Spleen (tissue), 7 donors: ENCODE results near the gene TIMM50.

ENCODE experiments used
- POLR2A ChIP-seq, 3 donors: fragments of 450-650 bp; IDR thresholded peaks; one replicate each; pipeline ENCODE4 v1.5.1; 2017; ENCODE audit warnings: antibody characterized with exemption in 3 of 3, mild to moderate bottlenecking in 1 of 3
- TF ChIP-seq, protein P1 (sequence below), 11 experiments: fragments of 200-600 bp in 7 of 11; fragments of 450-650 bp in 4 of 11; sonication (generic) in 4 of 11; IDR thresholded peaks in 8 of 11; conservative IDR thresholded peaks in 3 of 11; 1 replicate in 7 of 11; 2 replicates in 4 of 11; pipeline versions ENCODE4 v1.4.0 to v1.8.0; 2016 to 2021; ENCODE audit warnings: antibody characterized with exemption in 11 of 11, inconsistent platforms in 4 of 11, mild to moderate bottlenecking in 1 of 11
- donor health status: DM: no; HTN: no; CAD: no; lungs with moderate emphysema.
- donor health status: DM: no; HTN: no; CAD: no.
- donor health status: DM: no; HTN: no; CAD: no.

DNA sequence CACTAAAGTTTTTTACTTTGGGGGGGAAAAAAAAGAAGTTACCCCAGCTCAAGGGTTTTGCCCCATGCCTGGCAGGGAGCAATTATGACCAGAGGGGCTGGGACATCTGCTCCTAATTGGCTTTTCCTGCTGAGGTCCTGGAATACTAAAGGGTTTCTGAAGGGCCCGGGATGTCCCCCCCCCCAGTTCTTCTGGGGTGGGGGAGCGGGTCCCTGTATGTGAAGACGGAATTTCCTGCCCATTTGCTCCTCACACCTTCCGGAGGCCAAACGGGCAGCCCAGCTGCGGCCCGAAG is 17.0 kb downstream of the TIMM50 start:
- TF ChIP-seq POLR2A (IDR thresholded peaks at IDR 0.05), result no peak
- TF ChIP-seq, protein P1, sequence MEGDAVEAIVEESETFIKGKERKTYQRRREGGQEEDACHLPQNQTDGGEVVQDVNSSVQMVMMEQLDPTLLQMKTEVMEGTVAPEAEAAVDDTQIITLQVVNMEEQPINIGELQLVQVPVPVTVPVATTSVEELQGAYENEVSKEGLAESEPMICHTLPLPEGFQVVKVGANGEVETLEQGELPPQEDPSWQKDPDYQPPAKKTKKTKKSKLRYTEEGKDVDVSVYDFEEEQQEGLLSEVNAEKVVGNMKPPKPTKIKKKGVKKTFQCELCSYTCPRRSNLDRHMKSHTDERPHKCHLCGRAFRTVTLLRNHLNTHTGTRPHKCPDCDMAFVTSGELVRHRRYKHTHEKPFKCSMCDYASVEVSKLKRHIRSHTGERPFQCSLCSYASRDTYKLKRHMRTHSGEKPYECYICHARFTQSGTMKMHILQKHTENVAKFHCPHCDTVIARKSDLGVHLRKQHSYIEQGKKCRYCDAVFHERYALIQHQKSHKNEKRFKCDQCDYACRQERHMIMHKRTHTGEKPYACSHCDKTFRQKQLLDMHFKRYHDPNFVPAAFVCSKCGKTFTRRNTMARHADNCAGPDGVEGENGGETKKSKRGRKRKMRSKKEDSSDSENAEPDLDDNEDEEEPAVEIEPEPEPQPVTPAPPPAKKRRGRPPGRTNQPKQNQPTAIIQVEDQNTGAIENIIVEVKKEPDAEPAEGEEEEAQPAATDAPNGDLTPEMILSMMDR (IDR thresholded peaks at IDR 0.05 in 8 of 11, conservative IDR thresholded peaks at IDR 0.05 in 3 of 11), result peak in 1 of 11 experiments; percentile 40
